Activated naive CD8-positive, alpha-beta T cell treated with anti-CD3 and anti-CD28 coated beads, Interleukin-2, amount 10 ng/mL, durations not matched to agents 7 days and 5 days (primary cell): ENCODE results near the gene UNC13A. TPM values are rescaled to one million over a fixed set of nuclear protein-coding genes. Genes with fewer than 3 reads are reported as not detected.
"Not testable (repeated sequence)": the region's sequence is repeated elsewhere in the genome, so short reads cannot be mapped to it uniquely, and the experiment has no call there.

Experiments
- ATAC-seq: fragments of 150-1000 bp; cut with Tn5 transposase; one replicate; pipeline ENCODE4 v1.10.0; 2021; ENCODE audit warnings: low read depth, moderate library complexity
- POLR2A ChIA-PET: fragments of 350-600 bp; sonication (Branson Sonifier 250); formaldehyde crosslinking; loops from one replicate; lab custom pipeline; 2021; ENCODE audit warnings: antibody characterized with exemption; lab: Charles Lee
- DNase-seq: peaks from one replicate; pipeline ENCODE4 v3.0.0; 2021
- H3K27ac Mint-ChIP-seq: one replicate; pipeline ENCODE4 v1.8.0; 2022; ENCODE audit warnings: mild to moderate bottlenecking, mixed read lengths
- H3K27me3 Mint-ChIP-seq: one replicate; pipeline ENCODE4 v1.8.0; 2022; ENCODE audit warnings: mild to moderate bottlenecking, moderate library complexity, mixed read lengths
- H3K36me3 Mint-ChIP-seq: one replicate; pipeline ENCODE4 v1.8.0; 2021; ENCODE audit warnings: mild to moderate bottlenecking, mixed read lengths
- H3K4me1 Mint-ChIP-seq: one replicate; pipeline ENCODE4 v1.8.0; 2021; ENCODE audit warnings: mixed read lengths
- H3K4me3 Mint-ChIP-seq: one replicate; pipeline ENCODE4 v1.8.0; 2022; ENCODE audit warnings: mild to moderate bottlenecking, moderate library complexity, mixed read lengths
- H3K9me3 Mint-ChIP-seq: one replicate; pipeline ENCODE4 v1.8.0; 2021; ENCODE audit warnings: mixed read lengths
- total RNA-seq, 2 experiments: library from RNA; stranded (reverse); gene quantifications; one replicate each; pipeline ENCODE4 v1.2.3, GENCODE V29; 2021

The UNC13A gene
- total RNA-seq, 2 experiments from 2014 or later = 0.06 to 0.25 TPM

GRCh38 chr19:17552735-17553134 lies 135.4 kb downstream of the UNC13A start:
- not testable (repeated sequence) for H3K27ac Mint-ChIP-seq, H3K27me3 Mint-ChIP-seq, ATAC-seq, H3K9me3 Mint-ChIP-seq, DNase-seq, H3K4me3 Mint-ChIP-seq, H3K36me3 Mint-ChIP-seq
- POLR2A ChIA-PET = interaction anchor here (0.7 to 1.1 kb wide), 3 partner anchors 12 to 1853 kb away, joined by 3 to 4 read pairs (median 3); partner anchors contain the start of genes GATAD2A and PGLS
- peaks cover 14% of the 10 kb centered on the region for H3K4me1 Mint-ChIP-seq

Other genes starting within 250 kb of the UNC13A start
- not detected for gene TMEM221, start 239.7 kb downstream of the UNC13A start, total RNA-seq
- gene NXNL1, start 227.4 kb downstream of the UNC13A start, total RNA-seq = not detected
- gene SLC27A1, start 217.8 kb downstream of the UNC13A start, total RNA-seq = 1 to 10 TPM; 8.4 to 9.8 TPM
- 10 to 100 TPM; 85.4 to 90.3 TPM for gene PGLS, start 176.7 kb downstream of the UNC13A start, total RNA-seq
- gene COLGALT1, start 132.7 kb downstream of the UNC13A start, total RNA-seq = 10 to 100 TPM; 63.3 to 68.4 TPM
- gene MAP1S, start 31.1 kb upstream of the UNC13A start, total RNA-seq = 10 to 100 TPM; 71.2 to 78.4 TPM
- gene FCHO1, start 63.1 kb upstream of the UNC13A start, total RNA-seq = 10 to 100 TPM; 74.2 to 77.9 TPM
- gene B3GNT3, start 106.8 kb upstream of the UNC13A start, total RNA-seq = not detected
- 1 to 10 TPM; 1.6 to 2.9 TPM for gene INSL3, start 133.2 kb upstream of the UNC13A start, total RNA-seq
- gene JAK3, start 159.6 kb upstream of the UNC13A start, total RNA-seq = 100 to 1,000 TPM; 119 to 122 TPM
- 1,000 to 10,000 TPM; 2,260 to 2,272 TPM for gene RPL18A, start 171.6 kb upstream of the UNC13A start, total RNA-seq
- gene SLC5A5, start 183.6 kb upstream of the UNC13A start, total RNA-seq = 1 to 10 TPM; 1.8 to 2.2 TPM
- 10 to 100 TPM; 54.2 to 56.4 TPM for gene CCDC124, start 244.7 kb upstream of the UNC13A start, total RNA-seq